CD4-positive, alpha-beta T cell treated with Interleukin-10 for 1 hour (primary cell): ENCODE data around the gene LMNTD2.
A peak's percentile ranks its signal among the peaks of the same experiment; 100 is the strongest.

Source experiments
- DNase-seq: peaks from one replicate; pipeline ENCODE4 v3.0.0-alpha.2; 2020

Gene LMNTD2

GRCh38 chr11:567629-568292, 7.2 kb upstream of the LMNTD2 start:
- no peak for DNase-seq

DNA sequence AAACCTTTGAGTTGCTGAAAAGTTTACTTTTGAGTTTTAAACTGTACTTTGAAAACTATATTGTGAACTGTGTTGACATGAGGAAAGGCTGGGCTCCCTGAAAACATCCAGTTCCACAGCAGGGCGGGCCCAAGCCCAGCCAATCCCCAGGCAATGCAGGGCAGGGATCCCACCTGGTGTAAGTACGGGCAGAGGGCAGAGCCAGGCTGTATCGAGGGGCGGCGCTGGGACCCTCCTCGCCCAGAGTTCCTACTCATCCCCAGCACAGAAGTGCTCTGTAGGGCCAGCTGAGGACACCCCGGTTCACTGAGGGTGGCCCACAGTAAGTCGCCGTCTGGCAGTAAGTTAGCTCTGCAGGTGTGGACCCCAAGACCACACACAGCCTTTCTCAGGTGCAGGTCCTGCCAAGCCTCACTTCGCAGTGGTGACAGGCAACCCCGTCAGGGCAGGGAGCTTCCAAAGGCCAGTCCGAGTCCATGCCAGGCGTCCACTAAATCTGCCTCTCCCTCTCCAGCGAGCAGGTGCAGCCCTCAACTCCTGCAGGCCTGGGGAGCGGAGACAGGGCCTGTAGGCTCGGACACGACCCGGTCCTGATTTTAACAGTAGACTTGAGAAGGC, 6.6 kb upstream of the LMNTD2 start:
- no peak for DNase-seq

GRCh38 chr11:565921-566509, 5.5 kb upstream of the LMNTD2 start:
- no peak for DNase-seq

DNA sequence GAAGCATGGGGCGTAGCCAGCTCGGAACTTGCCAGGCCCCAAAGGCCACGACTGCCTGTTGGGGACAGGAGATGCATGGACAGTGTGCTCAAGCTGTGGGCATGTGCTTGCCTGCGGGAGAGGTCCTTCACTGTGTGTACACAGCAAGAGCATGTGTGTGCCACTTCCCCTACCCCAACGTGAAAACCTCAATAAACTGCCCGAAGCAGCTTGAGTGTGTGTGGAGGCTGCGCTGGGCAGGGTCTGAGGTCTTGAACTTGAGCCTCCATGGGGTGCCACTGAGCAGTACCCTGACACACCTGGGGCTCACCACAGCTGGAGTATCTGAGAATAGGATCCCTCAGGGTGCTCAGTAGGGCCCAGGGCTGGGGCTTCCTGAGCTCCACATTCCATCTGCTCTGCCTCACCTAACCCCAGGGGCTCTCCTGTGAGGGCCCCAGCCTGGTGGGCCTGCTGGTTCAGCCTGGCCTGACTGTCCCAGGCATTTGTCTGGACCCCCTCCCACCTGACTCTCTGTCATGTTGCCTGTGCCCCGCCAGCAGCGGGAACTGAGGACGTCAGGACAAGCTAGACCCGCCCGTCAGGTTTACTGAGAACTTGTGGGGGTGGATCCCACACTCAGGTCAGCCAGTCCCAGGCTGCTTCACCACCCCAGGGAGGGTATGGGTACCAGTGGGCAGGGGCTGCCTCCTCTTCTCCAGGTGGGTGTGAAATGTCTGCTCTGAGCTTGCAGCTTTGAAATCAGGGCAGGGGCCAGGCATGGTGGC, 3.5 kb upstream of the LMNTD2 start:
- DNase-seq, result no peak

DNA sequence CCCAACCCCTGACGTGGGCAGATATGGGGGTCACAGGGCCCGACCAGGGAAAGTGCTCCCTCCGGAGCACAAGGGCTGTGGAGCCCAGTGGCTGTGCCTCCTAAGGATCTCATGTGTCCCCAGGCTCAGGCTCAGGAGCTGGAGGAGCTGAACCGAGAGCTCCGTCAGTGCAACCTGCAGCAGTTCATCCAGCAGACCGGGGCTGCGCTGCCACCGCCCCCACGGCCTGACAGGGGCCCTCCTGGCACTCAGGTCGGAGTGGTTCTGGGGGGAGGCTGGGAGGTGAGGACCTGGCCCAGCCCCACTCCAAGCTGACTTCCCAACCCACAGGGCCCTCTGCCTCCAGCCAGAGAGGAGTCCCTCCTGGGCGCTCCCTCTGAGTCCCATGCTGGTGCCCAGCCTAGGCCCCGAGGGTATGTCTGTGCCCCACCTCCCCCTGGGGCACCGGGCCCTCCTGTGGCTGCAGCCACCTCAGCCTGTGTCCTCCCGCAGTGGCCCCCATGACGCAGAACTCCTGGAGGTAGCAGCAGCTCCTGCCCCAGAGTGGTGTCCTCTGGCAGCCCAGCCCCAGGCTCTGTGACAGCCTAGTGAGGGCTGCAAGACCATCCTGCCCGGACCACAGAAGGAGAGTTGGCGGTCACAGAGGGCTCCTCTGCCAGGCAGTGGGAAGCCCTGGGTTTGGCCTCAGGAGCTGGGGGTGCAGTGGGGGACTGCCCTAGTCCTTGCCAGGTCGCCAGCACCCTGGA, 2.7 kb upstream of the LMNTD2 start:
- DNase-seq, result no peak

DNA sequence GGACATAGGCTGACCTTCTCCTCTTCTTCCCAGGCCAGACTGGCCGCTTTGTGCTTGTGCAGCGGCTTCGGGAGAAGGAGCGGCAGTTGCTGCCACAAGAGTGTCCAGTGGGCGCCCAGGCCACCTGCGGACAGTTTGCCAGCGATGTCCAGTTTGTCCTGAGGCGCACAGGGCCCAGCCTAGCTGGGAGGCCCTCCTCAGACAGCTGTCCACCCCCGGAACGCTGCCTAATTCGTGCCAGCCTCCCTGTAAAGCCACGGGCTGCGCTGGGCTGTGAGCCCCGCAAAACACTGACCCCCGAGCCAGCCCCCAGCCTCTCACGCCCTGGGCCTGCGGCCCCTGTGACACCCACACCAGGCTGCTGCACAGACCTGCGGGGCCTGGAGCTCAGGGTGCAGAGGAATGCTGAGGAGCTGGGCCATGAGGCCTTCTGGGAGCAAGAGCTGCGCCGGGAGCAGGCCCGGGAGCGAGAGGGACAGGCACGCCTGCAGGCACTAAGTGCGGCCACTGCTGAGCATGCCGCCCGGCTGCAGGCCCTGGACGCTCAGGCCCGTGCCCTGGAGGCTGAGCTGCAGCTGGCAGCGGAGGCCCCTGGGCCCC, 1.6 kb upstream of the LMNTD2 start:
- no peak for DNase-seq

- peak; percentile 25 for DNase-seq
Measured at GRCh38 chr11:561148-562003, 838 bp upstream of the LMNTD2 start.

DNA sequence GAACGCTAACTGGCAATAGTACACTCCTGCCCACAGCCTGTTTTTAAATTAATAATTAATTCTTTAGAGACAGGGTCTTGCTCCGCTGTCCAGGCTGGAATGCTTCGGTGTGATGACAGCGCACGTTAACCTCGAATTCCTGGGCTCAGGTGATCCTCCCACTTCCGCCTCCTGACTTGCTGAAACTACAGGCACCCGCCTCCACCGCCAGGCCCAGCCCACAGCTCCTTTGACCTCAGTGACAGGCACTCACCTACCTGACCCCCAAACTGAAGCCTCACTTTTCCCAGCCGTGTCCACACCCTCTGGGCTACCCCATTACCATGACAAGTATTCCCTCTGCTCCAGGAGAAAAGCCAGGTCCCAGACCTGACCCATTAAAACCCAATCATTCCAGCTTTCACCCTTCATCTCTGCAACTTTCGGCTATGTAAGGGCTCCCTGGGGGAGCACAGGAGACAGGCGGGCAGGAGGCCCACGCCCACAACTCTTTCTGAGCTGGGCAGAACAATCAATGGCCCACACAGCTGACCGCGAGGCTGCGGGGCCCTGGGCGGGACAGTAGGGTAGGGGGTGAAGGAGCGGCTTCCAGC, 730 bp downstream of the LMNTD2 start:
- no peak for DNase-seq

GRCh38 chr11:559020-559620, 1.4 kb downstream of the LMNTD2 start:
- no peak for DNase-seq

DNA sequence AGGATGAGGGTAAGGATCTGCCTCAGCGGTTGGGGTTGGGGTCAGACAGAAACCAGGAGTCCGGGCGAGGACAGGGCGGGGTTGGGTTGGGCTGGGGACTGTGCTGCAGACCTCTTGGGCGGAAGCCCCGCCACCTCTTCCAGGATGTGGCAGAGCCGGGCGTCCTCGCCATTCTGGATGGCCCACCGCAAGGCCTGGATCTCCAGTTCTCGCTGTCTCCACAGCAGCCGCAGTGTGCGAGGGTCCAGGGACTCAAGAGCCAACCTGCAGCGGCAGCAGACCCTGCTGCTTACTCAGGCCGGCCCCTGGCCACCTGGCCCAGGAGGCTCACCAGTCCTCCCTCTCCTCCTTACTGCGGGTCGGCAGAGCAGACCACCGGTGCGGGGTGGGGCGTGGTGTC, 2.0 kb downstream of the LMNTD2 start:
- no peak for DNase-seq

- no peak for DNase-seq
Measured at GRCh38 chr11:557328-558132, 3.0 kb downstream of the LMNTD2 start.

DNA sequence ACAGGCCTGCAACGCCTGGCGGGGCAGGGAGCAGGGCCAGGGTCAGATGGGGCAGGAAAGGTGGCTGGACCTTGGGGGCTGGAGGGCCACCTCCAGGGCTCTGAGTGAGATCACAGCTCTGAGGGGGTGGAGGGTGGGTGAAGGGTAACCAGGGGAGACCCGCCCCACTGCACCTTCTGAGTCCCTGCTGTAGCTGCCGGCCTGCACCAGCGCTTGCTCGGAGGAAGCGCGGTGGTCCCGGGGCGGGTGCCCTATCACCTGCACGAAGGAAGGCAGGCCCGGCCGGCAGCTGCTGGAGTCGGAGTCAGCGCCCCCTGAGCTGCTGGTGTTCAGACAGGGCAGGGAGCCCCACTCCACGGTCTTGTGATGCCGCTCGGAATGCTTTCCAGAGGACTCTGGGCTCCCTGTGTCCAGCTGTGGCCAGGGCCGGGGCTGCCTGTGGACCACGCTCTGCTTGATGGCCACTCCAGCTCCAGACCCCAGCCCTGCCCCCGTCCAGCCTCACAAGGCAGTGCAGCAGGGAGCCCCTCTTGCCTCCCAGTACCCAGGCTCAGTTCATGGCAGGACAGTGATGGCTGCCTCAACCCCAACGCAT, 3.8 kb downstream of the LMNTD2 start:
- DNase-seq, result no peak

DNA sequence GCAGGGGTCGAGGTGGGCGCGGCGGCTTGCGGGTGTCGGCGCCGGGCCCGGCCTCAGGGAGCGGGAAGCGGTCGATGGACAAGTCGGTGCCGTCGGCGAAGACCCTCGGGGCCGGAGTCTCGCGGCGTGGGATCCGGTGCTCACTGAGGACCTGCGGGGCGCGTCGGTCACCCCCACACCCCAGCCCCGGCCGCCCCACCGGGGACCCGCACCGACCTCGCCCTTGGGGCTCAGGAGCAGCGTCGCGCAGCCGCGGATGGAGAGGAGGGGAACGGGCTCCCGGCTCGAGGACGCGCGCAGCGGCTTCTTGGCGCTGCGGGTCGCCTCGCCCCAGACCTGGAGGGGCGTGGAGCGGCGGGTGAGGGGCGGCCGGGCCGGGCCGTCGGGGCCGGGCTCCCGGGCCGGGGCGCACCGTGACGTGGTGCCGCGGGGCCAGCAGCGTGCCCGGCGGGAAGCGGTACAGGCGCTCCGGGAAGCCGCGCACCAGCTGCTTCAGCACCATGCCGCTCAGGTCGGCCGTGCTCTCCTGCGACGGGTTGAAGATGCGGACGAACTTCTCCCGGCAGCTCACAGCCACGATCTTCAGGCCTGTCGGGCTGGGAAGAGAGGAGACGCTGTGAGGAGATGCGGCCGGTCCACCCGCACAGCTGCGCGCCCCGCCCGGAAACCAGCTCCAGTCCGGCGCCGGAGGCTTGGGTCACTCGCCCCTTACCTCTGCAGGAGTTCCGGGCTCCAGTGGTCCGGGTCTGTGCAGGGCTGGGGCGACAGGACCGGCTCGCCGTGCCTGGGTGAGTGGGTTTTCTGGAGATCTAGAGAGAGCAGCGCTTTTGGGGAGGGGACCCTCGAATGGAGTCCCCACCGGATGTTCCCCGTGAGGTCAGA, 4.5 kb downstream of the LMNTD2 start:
- no peak for DNase-seq

- no peak for DNase-seq
Measured at GRCh38 chr11:555227-555779, 5.2 kb downstream of the LMNTD2 start.

- DNase-seq, result peak; percentile 83
Measured at GRCh38 chr11:554428-555226, 5.9 kb downstream of the LMNTD2 start.

DNA sequence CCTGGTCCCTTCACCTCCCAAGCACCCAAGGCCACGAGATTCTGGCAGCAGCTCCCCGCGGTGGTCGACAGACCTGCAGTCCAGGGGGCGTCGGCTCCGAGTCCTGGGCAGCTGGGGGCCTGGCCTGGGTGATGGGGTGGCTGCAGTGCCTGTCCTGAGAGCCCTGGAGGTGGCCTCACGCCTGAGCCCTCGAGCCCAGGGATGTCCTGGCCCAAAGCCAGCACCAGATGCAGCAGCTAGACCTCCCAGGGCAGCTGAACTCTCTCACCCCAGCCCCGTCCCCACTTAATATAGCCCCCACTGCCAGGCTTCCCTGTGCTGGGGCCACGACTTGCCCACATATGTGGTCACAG, 6.6 kb downstream of the LMNTD2 start:
- DNase-seq, result no peak
